GM20431 (cell line): ENCODE data around the gene HACD2.

Source experiments
- in situ Hi-C: fragments of 300-500 bp; cut with MseI, MboI; formaldehyde crosslinking; loops from one replicate; pipeline ENCODE4 v1.15.0; 2020; ENCODE audit warnings: low sequenced_read_pairs; ENCODE audit not compliant: unreplicated experiment

The HACD2 gene

GRCh38 chr3:123534264-123534663 lies 50.6 kb downstream of the HACD2 start:
- in situ Hi-C loops = no loop called here

- in situ Hi-C loops = no loop called here
Measured at GRCh38 chr3:123533554-123534159, 51.2 kb downstream of the HACD2 start.

GRCh38 chr3:123528130-123528529 lies 56.7 kb downstream of the HACD2 start:
- in situ Hi-C loops = no loop called here

- in situ Hi-C loops = no loop called here
Measured at GRCh38 chr3:123527046-123527445, 57.8 kb downstream of the HACD2 start.

- in situ Hi-C loops = no loop called here
Measured at GRCh38 chr3:123526474-123526873, 58.4 kb downstream of the HACD2 start.

- in situ Hi-C loops = no loop called here
Measured at GRCh38 chr3:123525433-123525832, 59.4 kb downstream of the HACD2 start.

GRCh38 chr3:123524981-123525380 lies 59.9 kb downstream of the HACD2 start:
- in situ Hi-C loops = no loop called here

- in situ Hi-C loops = no loop called here
Measured at GRCh38 chr3:123523023-123523412, 61.8 kb downstream of the HACD2 start.

- in situ Hi-C loops = no loop called here
Measured at GRCh38 chr3:123522320-123523022, 62.4 kb downstream of the HACD2 start.

- in situ Hi-C loops = no loop called here
Measured at GRCh38 chr3:123521179-123521969, 63.5 kb downstream of the HACD2 start.

- in situ Hi-C loops = no loop called here
Measured at GRCh38 chr3:123520656-123521055, 64.2 kb downstream of the HACD2 start.

- in situ Hi-C loops = no loop called here
Measured at GRCh38 chr3:123518892-123519485, 65.9 kb downstream of the HACD2 start.

GRCh38 chr3:123511726-123512125 lies 73.1 kb downstream of the HACD2 start:
- in situ Hi-C loops = no loop called here

GRCh38 chr3:123511084-123511483 lies 73.8 kb downstream of the HACD2 start:
- in situ Hi-C loops = no loop called here

- in situ Hi-C loops = no loop called here
Measured at GRCh38 chr3:123508178-123508577, 76.7 kb downstream of the HACD2 start.

- in situ Hi-C loops = no loop called here
Measured at GRCh38 chr3:123505820-123506219, 79.0 kb downstream of the HACD2 start.

GRCh38 chr3:123503203-123503602 lies 81.7 kb downstream of the HACD2 start:
- in situ Hi-C loops = no loop called here

- in situ Hi-C loops = no loop called here
Measured at GRCh38 chr3:123499322-123499721, 85.5 kb downstream of the HACD2 start.

GRCh38 chr3:123498761-123499160 lies 86.1 kb downstream of the HACD2 start:
- in situ Hi-C loops = no loop called here

GRCh38 chr3:123493912-123494311 lies 90.9 kb downstream of the HACD2 start:
- in situ Hi-C loops = no loop called here
